Nephron (organoid): ENCODE results near the gene GUCY1B1.

Experiments
- H3K27ac Mint-ChIP-seq, 3 experiments: 2 replicates each; pipeline ENCODE4 v1.8.0; 2020; ENCODE audit warnings: mixed read lengths in 3 of 3, mild to moderate bottlenecking in 2 of 3, moderate library complexity in 1 of 3
- H3K27me3 Mint-ChIP-seq: 2 replicates; pipeline ENCODE4 v1.8.0; 2021; ENCODE audit warnings: low read depth, mild to moderate bottlenecking, moderate library complexity, mixed read lengths
- H3K36me3 Mint-ChIP-seq: 2 replicates; pipeline ENCODE4 v1.8.0; 2020; ENCODE audit warnings: low read depth, mixed read lengths
- H3K4me1 Mint-ChIP-seq: 2 replicates; pipeline ENCODE4 v1.8.0; 2020; ENCODE audit warnings: mixed read lengths
- H3K4me3 Mint-ChIP-seq, 3 experiments: 2 replicates each; pipeline ENCODE4 v1.8.0; 2020; ENCODE audit warnings: mild to moderate bottlenecking in 3 of 3, mixed read lengths in 3 of 3, moderate library complexity in 2 of 3
- H3K9me3 Mint-ChIP-seq: 2 replicates; pipeline ENCODE4 v1.8.0; 2020; ENCODE audit warnings: mixed read lengths
- CTCF ChIP-seq, 3 experiments: fragments of 200-600 bp; sonication (generic); IDR thresholded peaks; one replicate each; pipeline ENCODE4 v1.5.0; 2021; ENCODE audit warnings: antibody characterized with exemption in 3 of 3; ENCODE audit not compliant: unreplicated experiment in 3 of 3

Gene GUCY1B1

GRCh38 chr4:155855897-155856296, 97.1 kb downstream of the GUCY1B1 start:
- H3K4me3 Mint-ChIP-seq, result no peak overlapping the region
- H3K4me1 Mint-ChIP-seq, result no peaks in the 10 kb centered on the region
- H3K27ac Mint-ChIP-seq, result no peak overlapping the region
- TF ChIP-seq CTCF (IDR thresholded peaks at IDR 0.05; ENCODE audit: unreplicated experiment in 3 of 3), result no peak
- no peaks in the 10 kb centered on the region for H3K27me3 Mint-ChIP-seq
- H3K36me3 Mint-ChIP-seq, result no peaks in the 10 kb centered on the region
- no peaks in the 10 kb centered on the region for H3K9me3 Mint-ChIP-seq
